HG03135 (cell line): ENCODE measurements around the gene PIP5K1B.

Experiments used
- ATAC-seq: cut with Tn5 transposase; IDR thresholded peaks from one replicate; pipeline ENCODE4 v1.9.1; 2021; ENCODE audit warnings: mild to moderate bottlenecking, moderate library complexity; ENCODE audit not compliant: unreplicated experiment

PIP5K1B gene

GRCh38 chr9:68732405-68733020, 27.5 kb downstream of the PIP5K1B start:
- no peak for ATAC-seq

- ATAC-seq: no peak
These were observed 28.0 kb downstream of the PIP5K1B start for GRCh38 chr9:68733021-68733405.

- ATAC-seq: no peak
These were observed 33.3 kb downstream of the PIP5K1B start for GRCh38 chr9:68738358-68738757.

GRCh38 chr9:68739621-68740174, 34.7 kb downstream of the PIP5K1B start:
- ATAC-seq: no peak

GRCh38 chr9:68740561-68740960, 35.5 kb downstream of the PIP5K1B start:
- no peak for ATAC-seq

- ATAC-seq: no peak
These were observed 36.2 kb downstream of the PIP5K1B start for GRCh38 chr9:68741234-68741633.

- no peak for ATAC-seq
These were observed 36.8 kb downstream of the PIP5K1B start for GRCh38 chr9:68741704-68742332.

GRCh38 chr9:68742333-68742730, 37.3 kb downstream of the PIP5K1B start:
- ATAC-seq: no peak

- ATAC-seq: no peak
These were observed 39.4 kb downstream of the PIP5K1B start for GRCh38 chr9:68744426-68744825.

- no peak for ATAC-seq
These were observed 41.5 kb downstream of the PIP5K1B start for GRCh38 chr9:68746525-68746924.

- no peak for ATAC-seq
These were observed 42.0 kb downstream of the PIP5K1B start for GRCh38 chr9:68747043-68747533.

GRCh38 chr9:68749135-68749534, 44.1 kb downstream of the PIP5K1B start:
- ATAC-seq: no peak

GRCh38 chr9:68749579-68750159, 44.6 kb downstream of the PIP5K1B start:
- no peak for ATAC-seq

GRCh38 chr9:68750255-68750654, 45.2 kb downstream of the PIP5K1B start:
- no peak for ATAC-seq

- no peak for ATAC-seq
These were observed 45.7 kb downstream of the PIP5K1B start for GRCh38 chr9:68750786-68751185.

GRCh38 chr9:68751556-68751955, 46.5 kb downstream of the PIP5K1B start:
- no peak for ATAC-seq

GRCh38 chr9:68755051-68755450, 50.0 kb downstream of the PIP5K1B start:
- no peak for ATAC-seq

- ATAC-seq: no peak
These were observed 50.7 kb downstream of the PIP5K1B start for GRCh38 chr9:68755752-68756151.

GRCh38 chr9:68759981-68760673, 55.1 kb downstream of the PIP5K1B start:
- ATAC-seq: no peak

- no peak for ATAC-seq
These were observed 55.8 kb downstream of the PIP5K1B start for GRCh38 chr9:68760674-68761333.

- ATAC-seq: no peak
These were observed 57.5 kb downstream of the PIP5K1B start for GRCh38 chr9:68762570-68762969.
